WERI-Rb-1 (cell line): ENCODE results near the gene NECTIN1.

Source experiments
- DNase-seq: peaks from one replicate; pipeline ENCODE4 v3.0.0-alpha.2; 2020
- H3K27ac ChIP-seq: fragments of 250-450 bp; sonication (Bioruptor Pico); 2 replicates; pipeline ENCODE4 v1.5.1; 2020; ENCODE audit warnings: mild to moderate bottlenecking, moderate library complexity
- H3K27me3 ChIP-seq: fragments of 250-450 bp; sonication (Bioruptor Pico); 2 replicates; pipeline ENCODE4 v1.5.1; 2021; ENCODE audit warnings: mild to moderate bottlenecking, low read depth, moderate library complexity; ENCODE audit not compliant: insufficient read depth, severe bottlenecking
- H3K36me3 ChIP-seq: fragments of 250-450 bp; sonication (Bioruptor Pico); 2 replicates; pipeline ENCODE4 v1.5.1; 2020; ENCODE audit warnings: mild to moderate bottlenecking, moderate library complexity
- H3K4me3 ChIP-seq: 2 replicates; pipeline ENCODE4 v1.5.1; 2011; ENCODE audit warnings: low read depth, mild to moderate bottlenecking, control low read depth, low read length
- H3K9me3 ChIP-seq: fragments of 250-450 bp; sonication (Bioruptor Pico); 2 replicates; pipeline ENCODE4 v1.5.1; 2021; ENCODE audit warnings: mild to moderate bottlenecking, moderate library complexity; ENCODE audit not compliant: severe bottlenecking
- TF ChIP-seq, protein P1 (sequence below): IDR thresholded peaks from 2 replicates; pipeline ENCODE4 v1.5.1; 2011; ENCODE audit warnings: low read depth, mild to moderate bottlenecking, control low read depth, inconsistent platforms, low read length

Gene NECTIN1

DNA sequence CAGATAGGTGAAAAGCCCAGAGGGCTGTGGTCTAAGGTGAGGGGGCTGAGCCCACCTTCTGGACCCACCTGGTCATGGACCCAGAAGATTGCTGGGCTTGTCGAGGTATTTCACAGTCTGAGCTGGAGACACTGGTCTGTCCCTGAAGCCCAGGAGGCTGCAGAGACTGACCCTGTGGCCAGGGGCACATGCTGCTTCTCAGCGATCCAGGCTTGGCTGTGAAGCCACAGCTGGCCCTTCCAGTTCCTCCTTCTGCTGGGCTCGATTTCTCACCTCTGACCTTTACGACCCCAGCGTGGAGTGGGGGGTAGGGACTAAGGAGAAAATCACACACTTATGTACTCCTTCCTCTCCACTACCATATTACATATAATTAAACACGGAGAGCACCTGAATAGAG, 88.5 kb downstream of the NECTIN1 start:
- Histone ChIP-seq H3K27ac (no peak overlapping the region), H3K4me3 (no peak overlapping the region), H3K9me3 (no peaks in the 10 kb centered on the region), H3K36me3 (no peaks in the 10 kb centered on the region), H3K27me3 (no peaks in the 10 kb centered on the region)
- DNase-seq = no peak
- TF ChIP-seq, protein P1, sequence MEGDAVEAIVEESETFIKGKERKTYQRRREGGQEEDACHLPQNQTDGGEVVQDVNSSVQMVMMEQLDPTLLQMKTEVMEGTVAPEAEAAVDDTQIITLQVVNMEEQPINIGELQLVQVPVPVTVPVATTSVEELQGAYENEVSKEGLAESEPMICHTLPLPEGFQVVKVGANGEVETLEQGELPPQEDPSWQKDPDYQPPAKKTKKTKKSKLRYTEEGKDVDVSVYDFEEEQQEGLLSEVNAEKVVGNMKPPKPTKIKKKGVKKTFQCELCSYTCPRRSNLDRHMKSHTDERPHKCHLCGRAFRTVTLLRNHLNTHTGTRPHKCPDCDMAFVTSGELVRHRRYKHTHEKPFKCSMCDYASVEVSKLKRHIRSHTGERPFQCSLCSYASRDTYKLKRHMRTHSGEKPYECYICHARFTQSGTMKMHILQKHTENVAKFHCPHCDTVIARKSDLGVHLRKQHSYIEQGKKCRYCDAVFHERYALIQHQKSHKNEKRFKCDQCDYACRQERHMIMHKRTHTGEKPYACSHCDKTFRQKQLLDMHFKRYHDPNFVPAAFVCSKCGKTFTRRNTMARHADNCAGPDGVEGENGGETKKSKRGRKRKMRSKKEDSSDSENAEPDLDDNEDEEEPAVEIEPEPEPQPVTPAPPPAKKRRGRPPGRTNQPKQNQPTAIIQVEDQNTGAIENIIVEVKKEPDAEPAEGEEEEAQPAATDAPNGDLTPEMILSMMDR = no peak

DNA sequence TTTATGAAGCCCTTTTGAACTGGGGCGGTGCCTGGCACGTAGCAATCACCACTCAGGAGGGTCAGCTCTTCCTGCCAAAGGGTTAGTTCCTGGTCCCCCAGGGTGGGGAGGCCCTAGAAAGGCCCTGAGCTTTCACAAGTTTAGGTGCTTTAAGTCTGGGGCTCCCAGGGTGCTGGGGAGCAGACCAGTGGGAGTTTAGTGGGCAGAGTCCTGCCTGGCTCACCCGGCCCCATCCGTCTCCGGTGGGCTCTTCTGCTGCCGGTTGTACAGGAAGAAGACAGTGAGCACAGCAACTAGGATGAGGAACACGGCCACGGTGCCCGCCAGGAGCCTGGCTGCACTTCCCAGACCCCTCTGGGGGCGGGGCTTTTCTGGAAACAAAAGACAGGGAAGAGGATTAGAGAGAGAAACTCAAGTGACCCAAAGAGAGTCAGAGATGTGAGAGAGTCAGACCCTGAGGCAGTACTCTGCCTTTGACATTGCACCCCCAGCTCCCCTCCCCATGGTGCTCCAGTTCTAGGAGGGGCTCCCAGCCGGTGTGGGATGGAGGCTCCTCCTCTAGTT, 89.3 kb downstream of the NECTIN1 start:
- no peaks in the 10 kb centered on the region for H3K27me3 ChIP-seq
- TF ChIP-seq, protein P1 = no peak
- H3K4me3 ChIP-seq = no peak overlapping the region
- H3K27ac ChIP-seq = 0 out of 2 replicates have a peak overlapping the region, but pooled peaks have one; percentile 24
- no peaks in the 10 kb centered on the region for H3K9me3 ChIP-seq
- H3K36me3 ChIP-seq = no peaks in the 10 kb centered on the region
- peak; percentile 39 for DNase-seq

DNA sequence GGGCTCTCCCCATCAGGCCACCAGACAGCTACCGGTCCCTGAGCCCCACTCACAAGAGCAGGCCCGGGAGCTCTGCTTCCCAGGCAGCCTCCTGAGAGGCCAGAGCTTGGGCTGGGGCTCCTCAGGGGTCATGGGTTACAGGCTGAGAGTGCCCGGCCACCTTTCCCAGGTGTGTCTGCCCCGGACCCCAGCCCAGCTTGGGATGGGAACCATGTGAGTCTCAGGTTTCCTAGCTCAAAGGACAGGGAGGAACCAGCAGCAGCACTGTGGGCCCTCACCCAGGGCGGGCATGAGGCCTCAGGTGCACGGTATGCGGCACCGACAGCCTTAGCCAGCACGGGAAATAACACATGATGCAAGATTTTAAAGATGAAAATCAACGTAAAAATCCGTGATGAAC, 90.1 kb downstream of the NECTIN1 start:
- Histone ChIP-seq H3K36me3 (no peaks in the 10 kb centered on the region), H3K27ac (no peak overlapping the region), H3K9me3 (no peaks in the 10 kb centered on the region), H3K4me3 (no peak overlapping the region), H3K27me3 (no peaks in the 10 kb centered on the region)
- no peak for DNase-seq
- TF ChIP-seq, protein P1 = no peak

DNA sequence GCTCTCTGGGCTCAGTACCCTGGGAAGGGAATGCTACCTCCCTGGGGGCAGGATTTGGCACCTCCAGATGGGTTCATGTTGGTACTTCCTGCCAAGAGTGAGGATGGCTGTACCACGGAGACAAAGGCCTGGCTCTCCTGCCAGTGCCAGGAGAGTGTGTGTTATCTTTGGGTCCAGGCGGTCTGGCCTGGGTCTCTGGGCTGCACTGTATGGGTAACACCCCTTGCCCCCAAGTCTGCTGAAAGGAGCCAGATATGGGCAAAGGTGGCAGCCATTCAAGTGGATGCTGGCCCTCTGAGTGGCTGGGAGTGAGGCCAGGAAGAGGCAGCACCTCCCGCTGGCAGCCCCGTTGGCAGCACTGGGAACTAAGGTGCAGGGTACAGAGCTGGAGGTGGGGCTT, 91.5 kb downstream of the NECTIN1 start:
- H3K27me3 ChIP-seq = no peaks in the 10 kb centered on the region
- H3K36me3 ChIP-seq = no peaks in the 10 kb centered on the region
- DNase-seq = no peak
- H3K9me3 ChIP-seq = no peaks in the 10 kb centered on the region
- no peak overlapping the region for H3K4me3 ChIP-seq
- TF ChIP-seq, protein P1 = no peak
- H3K27ac ChIP-seq = no peak overlapping the region

DNA sequence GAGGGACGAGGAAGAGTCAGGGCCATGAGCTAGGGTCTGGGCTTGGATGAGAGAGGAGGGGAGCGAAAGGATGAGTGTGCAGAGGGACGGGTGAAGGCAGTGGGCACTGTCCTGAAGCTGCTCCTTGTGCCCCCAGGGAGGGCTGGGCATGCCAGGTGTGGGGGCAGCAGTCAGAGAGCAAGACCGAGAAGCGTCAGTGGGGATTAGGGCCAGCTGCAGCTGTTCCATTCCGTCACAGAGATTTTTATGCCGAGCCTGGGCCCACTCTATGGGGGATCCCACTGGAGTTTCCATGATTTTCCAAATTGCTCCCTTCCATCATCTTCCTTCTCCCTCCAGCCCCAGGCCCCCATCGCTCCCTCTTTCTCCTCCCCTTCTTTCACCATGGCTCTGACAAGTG, 93.2 kb downstream of the NECTIN1 start:
- Histone ChIP-seq H3K27me3 (no peaks in the 10 kb centered on the region), H3K4me3 (no peak overlapping the region), H3K27ac (no peak overlapping the region), H3K9me3 (no peaks in the 10 kb centered on the region), H3K36me3 (no peaks in the 10 kb centered on the region)
- TF ChIP-seq, protein P1 = no peak
- DNase-seq = no peak
